ENCODE results near the gene CLDN1. TPM values are rescaled to one million over a fixed set of nuclear protein-coding genes. Genes with fewer than 3 reads are reported as not detected.

CLDN1 gene
- total and polyA plus RNA-seq, 2 of the 8 experiments (the other 6 are each of a cell fraction or from before 2014, with no cell fraction given): 3.1 to 6.1 TPM

- no peak for TF ChIP-seq GTF2F1 (IDR thresholded peaks at IDR 0.05; ENCODE audit: borderline replicate concordance, low read depth, low read length)
- no peak for TF ChIP-seq RAD21 (IDR thresholded peaks at IDR 0.05 in 1 of 2, conservative IDR thresholded peaks at IDR 0.05 in 1 of 2; ENCODE audit: low read depth in 2 of 2, low read length in 2 of 2)
- TF ChIP-seq SUZ12 (IDR thresholded peaks at IDR 0.05; ENCODE audit: low read length): no peak
- TF ChIP-seq TCF12 (IDR thresholded peaks at IDR 0.05; ENCODE audit: low read depth, low read length): no peak
- no peak for TF ChIP-seq SP4 (IDR thresholded peaks at IDR 0.05; ENCODE audit: low read length)
Observed at GRCh38 chr3:190326361-190326760, 4.1 kb upstream of the CLDN1 start (continued).

Measured in H1 (cell line).